ENCODE data around the gene OR6M1. TPM values are rescaled to one million over a fixed set of nuclear protein-coding genes. Genes with fewer than 3 reads are reported as not detected.

The OR6M1 gene
- total and polyA plus RNA-seq, 2 donors (not counting 3 experiments of a cell fraction or from before 2014, with no cell fraction given) = not detected

GRCh38 chr11:123783536-123783935 is 22.6 kb downstream of the OR6M1 start:
- TF ChIP-seq MYC (IDR thresholded peaks at IDR 0.05; ENCODE audit: low read depth, low read length) (no peak), MAX (IDR thresholded peaks at IDR 0.05; ENCODE audit: insufficient read depth, insufficient read length) (no peak), JUN (IDR thresholded peaks at IDR 0.05; ENCODE audit: borderline replicate concordance, insufficient read depth, insufficient read length, low read depth) (no peak), POLR2A (IDR thresholded peaks at IDR 0.05; ENCODE audit: low read depth, low read length) (no peak), GATA2 (IDR thresholded peaks at IDR 0.05; ENCODE audit: insufficient read depth, insufficient read length, low read depth, low read length) (no peak)
- H3K27me3 ChIP-seq (ENCODE audit: control insufficient read depth in 2 of 2, insufficient read depth in 2 of 2, low read length in 2 of 2) = no peaks in the 10 kb centered on the region
- no peaks in the 10 kb centered on the region for H4K20me1 ChIP-seq (replicated peaks; ENCODE audit: control insufficient read depth, extremely low read depth, insufficient read depth, low read length)
- H3K4me1 ChIP-seq (ENCODE audit: control insufficient read depth, extremely low read depth, insufficient read depth, low read length) = no peaks in the 10 kb centered on the region
- intact Hi-C loops (cut with micrococcal nuclease) = no loop called here
- H3K27ac ChIP-seq (ENCODE audit: insufficient read depth, low read depth, low read length) = no peak overlapping the region
- no peak overlapping the region for H3K4me3 ChIP-seq (replicated peaks in 1 of 3; ENCODE audit: insufficient read depth in 1 of 3, low read depth in 1 of 3, low read length in 3 of 3)
- no peaks in the 10 kb centered on the region for H3K36me3 ChIP-seq (ENCODE audit: control insufficient read depth in 2 of 2, extremely low read depth in 1 of 2, insufficient read depth in 2 of 2, low read length in 2 of 2)
- no peak overlapping the region for H3K4me2 ChIP-seq (ENCODE audit: insufficient read depth, low read length)
- no peaks in the 10 kb centered on the region for H3K9me1 ChIP-seq (replicated peaks; ENCODE audit: control insufficient read depth, extremely low read depth, insufficient read depth, low read length)
- no peak for DNase-seq (ENCODE audit: low read depth, low spot score)
- no peak overlapping the region for H3K9ac ChIP-seq (replicated peaks; ENCODE audit: extremely low read depth, insufficient read depth, low read length)
- FAIRE-seq = no peak
- no peaks in the 10 kb centered on the region for H3K9me3 ChIP-seq (replicated peaks; ENCODE audit: control insufficient read depth, insufficient read depth, low read length)
- BruUV-seq (replicated peaks) = no TSS peak
- dilution Hi-C loops (cut with MboI; ENCODE audit: extremely low pct_ligation_motif_present, low sequenced_read_pairs) = no loop called here
- POLR2A ChIA-PET = no interaction called here
- no peaks in the 10 kb centered on the region for H3K79me2 ChIP-seq (ENCODE audit: control insufficient read depth, insufficient read depth, low read length)
- H2AFZ ChIP-seq (ENCODE audit: low read depth, low read length) = no peak overlapping the region
- CTCF ChIA-PET = no interaction called here

- no TSS peak for BruUV-seq (replicated peaks)
- Histone ChIP-seq H3K36me3 (ENCODE audit: control insufficient read depth in 2 of 2, extremely low read depth in 1 of 2, insufficient read depth in 2 of 2, low read length in 2 of 2) (no peaks in the 10 kb centered on the region), H3K4me3 (replicated peaks in 1 of 3; ENCODE audit: insufficient read depth in 1 of 3, low read depth in 1 of 3, low read length in 3 of 3) (no peak overlapping the region), H3K9ac (replicated peaks; ENCODE audit: extremely low read depth, insufficient read depth, low read length) (no peak overlapping the region), H2AFZ (ENCODE audit: low read depth, low read length) (no peak overlapping the region), H3K9me1 (replicated peaks; ENCODE audit: control insufficient read depth, extremely low read depth, insufficient read depth, low read length) (no peaks in the 10 kb centered on the region), H3K79me2 (ENCODE audit: control insufficient read depth, insufficient read depth, low read length) (no peaks in the 10 kb centered on the region), H3K4me1 (ENCODE audit: control insufficient read depth, extremely low read depth, insufficient read depth, low read length) (no peaks in the 10 kb centered on the region), H3K27ac (ENCODE audit: insufficient read depth, low read depth, low read length) (no peak overlapping the region), H3K4me2 (ENCODE audit: insufficient read depth, low read length) (no peak overlapping the region), H3K9me3 (replicated peaks; ENCODE audit: control insufficient read depth, insufficient read depth, low read length) (no peaks in the 10 kb centered on the region), H3K27me3 (ENCODE audit: control insufficient read depth in 2 of 2, insufficient read depth in 2 of 2, low read length in 2 of 2) (no peaks in the 10 kb centered on the region), H4K20me1 (replicated peaks; ENCODE audit: control insufficient read depth, extremely low read depth, insufficient read depth, low read length) (no peaks in the 10 kb centered on the region)
- TF ChIP-seq MYC (IDR thresholded peaks at IDR 0.05; ENCODE audit: low read depth, low read length) (no peak), POLR2A (IDR thresholded peaks at IDR 0.05; ENCODE audit: low read depth, low read length) (no peak), CTCF (IDR thresholded peaks at IDR 0.05; ENCODE audit: extremely low read depth in 1 of 2, insufficient read depth in 1 of 2, low read depth in 1 of 2, low read length in 2 of 2) (no peak), EZH2 (IDR thresholded peaks at IDR 0.05; ENCODE audit: borderline replicate concordance, low read depth, low read length, severe bottlenecking) (no peak), POLR2AphosphoS5 (IDR thresholded peaks at IDR 0.05; ENCODE audit: insufficient read depth, low read depth, low read length) (no peak), MAX (IDR thresholded peaks at IDR 0.05; ENCODE audit: insufficient read depth, insufficient read length) (no peak), FOS (IDR thresholded peaks at IDR 0.05; ENCODE audit: borderline replicate concordance, insufficient read depth, low read length) (no peak), GATA2 (IDR thresholded peaks at IDR 0.05; ENCODE audit: insufficient read depth, insufficient read length, low read depth, low read length) (no peak), JUN (IDR thresholded peaks at IDR 0.05; ENCODE audit: borderline replicate concordance, insufficient read depth, insufficient read length, low read depth) (no peak)
- intact Hi-C loops (cut with micrococcal nuclease) (no loop called here), dilution Hi-C loops (cut with MboI; ENCODE audit: extremely low pct_ligation_motif_present, low sequenced_read_pairs) (no loop called here)
- DNase-seq (ENCODE audit: low read depth, low spot score) (no peak), FAIRE-seq (no peak)
- CTCF ChIA-PET = no interaction called here
- POLR2A ChIA-PET = no interaction called here
Observed at GRCh38 chr11:123778511-123778910, 27.6 kb downstream of the OR6M1 start.
